ENCODE results near the gene ENTREP3. TPM values are rescaled to one million over a fixed set of nuclear protein-coding genes. Genes with fewer than 3 reads are reported as not detected.
A peak's percentile ranks its signal among the peaks of the same experiment; 100 is the strongest.

The ENTREP3 gene
- total RNA-seq: 10 to 100 TPM; 10.8 to 22.4 (median 20.2) TPM
- polyA plus RNA-seq: 10 to 100 TPM in 1 of 2 donors, 1 to 10 TPM in 1; 9.3 to 11.8 TPM
- long read RNA-seq, donor 1, partial matches to known transcripts: 8 of 11 reads
- long read RNA-seq, donor 1, other reads (novel, unspliced or antisense): 1 of 11 reads
- long read RNA-seq, donor 2, partial matches to known transcripts: 0 of 4 reads
- long read RNA-seq, donor 2, other reads (novel, unspliced or antisense): 0 of 4 reads
- long read RNA-seq, donor 3, partial matches to known transcripts: 14 of 22 reads
- long read RNA-seq, donor 3, other reads (novel, unspliced or antisense): 2 of 22 reads

- peak within 1 kb of the TSS; percentile 94 to 99 for H3K27ac ChIP-seq
- no peaks in the 10 kb centered on the region for H3K36me3 ChIP-seq
- H3K27me3 ChIP-seq: no peaks in the 10 kb centered on the region
- intact Hi-C loops (cut with DNase I): loop anchor here in 2 of 4 donors (5.0 to 10.0 kb wide), 2 partner anchors 67 to 69 kb away; partner anchors contain the start of gene RUSC1 (in 2 of the 2)
- WGBS, 3 donors: 0 to 1% (median 1%) methylated on average over 42 to 54 of the region's 54 CpGs
- H3K4me1 ChIP-seq (ENCODE audit: insufficient read depth): peaks cover 7% of the 10 kb centered on the region
- no peaks in the 10 kb centered on the region for H3K9me3 ChIP-seq
- H3K4me3 ChIP-seq: peak within 1 kb of the TSS; percentile 73
- TF ChIP-seq EP300 (IDR thresholded peaks at IDR 0.05) (no peak), POLR2A (IDR thresholded peaks at IDR 0.05) (peak; percentile 75)
- DNase-seq: peak; percentile 87 to 91 (median 90)
These were observed at the start of gene ENTREP3 for GRCh38 chr1:155255243-155256007. TSS of gene ENTREP3 (minus strand) at chr1:155255483. CDS start at chr1:155254877, 606 bp downstream.

- 70 to 78% (median 78%) methylated on average over 11 of the region's 11 CpGs for WGBS, 3 donors
- DNase-seq: no peak
- no peak for TF ChIP-seq EP300 (IDR thresholded peaks at IDR 0.05)
- TF ChIP-seq CTCF (IDR thresholded peaks at IDR 0.05): no peak
- no peak for TF ChIP-seq POLR2A (IDR thresholded peaks at IDR 0.05)
- H3K27me3 ChIP-seq: no peaks in the 10 kb centered on the region
- H3K4me3 ChIP-seq: no peak overlapping the region
- no peaks in the 10 kb centered on the region for H3K9me3 ChIP-seq
- H3K4me1 ChIP-seq (ENCODE audit: insufficient read depth): peaks cover 4% of the 10 kb centered on the region
- no peaks in the 10 kb centered on the region for H3K36me3 ChIP-seq
- no peak overlapping the region for H3K27ac ChIP-seq
- intact Hi-C loops (cut with DNase I): no loop called here
These were observed 49.3 kb upstream of the ENTREP3 start for GRCh38 chr1:155304558-155305063.

GRCh38 chr1:155301342-155301841, 46.1 kb upstream of the ENTREP3 start, which contains the start of gene PKLR:
TSS of gene PKLR (minus strand) at chr1:155301438. CDS start at chr1:155301395, 43 bp downstream.
- Histone ChIP-seq H3K27ac (no peak within 1 kb of the TSS), H3K27me3 (no peaks in the 10 kb centered on the region), H3K9me3 (no peaks in the 10 kb centered on the region), H3K4me1 (ENCODE audit: insufficient read depth) (no peaks in the 10 kb centered on the region), H3K4me3 (no peak within 1 kb of the TSS), H3K36me3 (no peaks in the 10 kb centered on the region)
- intact Hi-C loops (cut with DNase I): no loop called here
- WGBS, 3 donors: 75 to 79% (median 79%) methylated on average over 5 of the region's 5 CpGs
- DNase-seq: no peak
- TF ChIP-seq EP300 (IDR thresholded peaks at IDR 0.05): no peak
- no peak for TF ChIP-seq CTCF (IDR thresholded peaks at IDR 0.05)

- H3K27me3 ChIP-seq: no peaks in the 10 kb centered on the region
- no peaks in the 10 kb centered on the region for H3K36me3 ChIP-seq
- no peak overlapping the region for H3K27ac ChIP-seq
- WGBS, 3 donors: 81 to 83% (median 82%) methylated on average over 9 of the region's 9 CpGs
- DNase-seq: no peak
- H3K9me3 ChIP-seq: no peaks in the 10 kb centered on the region
- TF ChIP-seq EP300 (IDR thresholded peaks at IDR 0.05) (no peak), CTCF (IDR thresholded peaks at IDR 0.05) (no peak), POLR2A (IDR thresholded peaks at IDR 0.05) (no peak)
- H3K4me3 ChIP-seq: no peak overlapping the region
- H3K4me1 ChIP-seq (ENCODE audit: insufficient read depth): no peaks in the 10 kb centered on the region
- intact Hi-C loops (cut with DNase I): no loop called here
These were observed 45.5 kb upstream of the ENTREP3 start for GRCh38 chr1:155300553-155301329.

All from ovary (tissue), 10 donors.